ENCODE results near the gene DCAF16.

DCAF16 gene

GRCh38 chr4:17781300-17782287 is 29.0 kb downstream of the DCAF16 start, which contains the start of gene FAM184B:
Gene FAM184B, minus strand, starts transcription at chr4:17781621. Its CDS starts 322 bp downstream, at chr4:17781299.
- no peak for DNase-seq

DNA sequence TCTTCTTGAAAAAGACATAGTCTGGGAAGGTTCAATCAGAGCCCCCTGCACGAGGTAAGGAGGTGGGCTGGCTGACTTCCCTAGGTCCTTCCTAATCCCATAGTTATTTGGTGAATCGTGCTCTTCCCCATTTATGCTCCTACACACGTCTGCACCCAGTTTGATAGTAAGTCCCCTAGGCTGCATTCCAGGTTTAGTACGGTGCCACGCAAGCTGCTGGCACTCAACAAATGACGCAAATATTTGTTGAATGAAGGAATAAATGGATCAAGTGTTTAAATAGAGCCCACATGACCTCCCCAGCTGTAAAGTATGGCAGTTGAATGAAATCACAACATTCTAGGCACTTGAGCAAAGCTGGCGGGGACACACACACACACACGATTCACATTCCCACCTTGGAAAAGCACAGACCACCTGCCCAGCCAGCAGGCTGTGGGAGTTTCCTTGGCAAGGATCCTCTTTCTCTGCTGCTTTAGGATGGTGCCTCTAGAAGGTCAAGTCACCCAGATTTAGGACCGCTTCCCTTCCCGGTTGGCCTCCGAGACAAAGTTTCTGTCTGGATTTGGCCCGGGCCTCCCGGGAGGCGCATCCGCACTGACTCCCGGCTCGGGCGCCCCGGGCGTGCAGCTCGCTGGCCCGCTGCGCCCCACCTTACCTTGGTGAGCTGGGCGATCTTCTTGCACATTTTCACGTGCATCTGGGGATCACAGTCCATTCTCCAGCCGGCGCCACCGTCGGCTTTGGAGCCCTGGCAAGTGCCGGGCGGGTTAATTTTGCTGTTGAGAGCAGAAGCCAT is 29.9 kb downstream of the DCAF16 start:
- DNase-seq: no peak

GRCh38 chr4:17778431-17778830 is 32.1 kb downstream of the DCAF16 start:
- no peak for DNase-seq

- no peak for DNase-seq
Measured at GRCh38 chr4:17773135-17773698, 37.3 kb downstream of the DCAF16 start.

GRCh38 chr4:17771284-17771908 is 39.2 kb downstream of the DCAF16 start:
- no peak for DNase-seq

GRCh38 chr4:17770845-17771244 is 39.7 kb downstream of the DCAF16 start:
- no peak for DNase-seq

DNA sequence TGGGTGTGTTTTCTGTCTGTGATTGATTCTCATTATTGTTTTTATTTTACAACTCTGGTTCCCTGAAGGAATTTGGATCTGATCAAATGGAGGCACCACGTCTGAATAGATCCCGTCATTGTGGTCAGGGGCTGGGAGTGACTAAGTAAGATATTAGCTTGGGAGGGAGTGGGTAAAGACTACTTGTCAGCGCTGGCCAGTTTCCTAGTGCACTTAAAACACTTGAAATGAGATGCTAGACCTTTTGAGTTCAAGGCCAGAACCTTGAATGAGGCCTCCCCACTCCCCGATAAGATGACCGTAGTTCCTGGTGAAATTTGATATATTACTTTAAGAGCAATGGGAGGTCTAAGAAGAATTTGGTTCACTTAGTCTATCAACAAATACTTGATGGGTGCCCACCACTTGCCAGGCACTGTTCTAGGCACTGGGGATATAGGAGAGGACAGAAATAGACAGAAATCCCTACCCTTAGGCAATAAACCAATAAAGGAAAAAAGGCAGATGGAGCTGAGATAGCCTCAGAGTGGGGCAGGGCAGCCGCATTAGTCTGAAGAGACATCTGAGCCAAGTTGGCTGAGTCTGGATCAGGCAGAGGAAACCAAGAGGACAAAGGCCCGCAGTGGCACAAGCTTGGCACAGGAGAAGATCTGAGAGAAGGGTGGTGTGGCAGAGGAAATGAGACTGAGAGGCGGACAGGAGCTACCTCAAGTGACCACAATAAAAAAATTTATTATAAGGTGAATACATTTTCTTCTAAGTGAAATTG is 41.0 kb downstream of the DCAF16 start:
- no peak for DNase-seq

- DNase-seq: no peak
Measured at GRCh38 chr4:17766826-17767458, 43.6 kb downstream of the DCAF16 start.

DNA sequence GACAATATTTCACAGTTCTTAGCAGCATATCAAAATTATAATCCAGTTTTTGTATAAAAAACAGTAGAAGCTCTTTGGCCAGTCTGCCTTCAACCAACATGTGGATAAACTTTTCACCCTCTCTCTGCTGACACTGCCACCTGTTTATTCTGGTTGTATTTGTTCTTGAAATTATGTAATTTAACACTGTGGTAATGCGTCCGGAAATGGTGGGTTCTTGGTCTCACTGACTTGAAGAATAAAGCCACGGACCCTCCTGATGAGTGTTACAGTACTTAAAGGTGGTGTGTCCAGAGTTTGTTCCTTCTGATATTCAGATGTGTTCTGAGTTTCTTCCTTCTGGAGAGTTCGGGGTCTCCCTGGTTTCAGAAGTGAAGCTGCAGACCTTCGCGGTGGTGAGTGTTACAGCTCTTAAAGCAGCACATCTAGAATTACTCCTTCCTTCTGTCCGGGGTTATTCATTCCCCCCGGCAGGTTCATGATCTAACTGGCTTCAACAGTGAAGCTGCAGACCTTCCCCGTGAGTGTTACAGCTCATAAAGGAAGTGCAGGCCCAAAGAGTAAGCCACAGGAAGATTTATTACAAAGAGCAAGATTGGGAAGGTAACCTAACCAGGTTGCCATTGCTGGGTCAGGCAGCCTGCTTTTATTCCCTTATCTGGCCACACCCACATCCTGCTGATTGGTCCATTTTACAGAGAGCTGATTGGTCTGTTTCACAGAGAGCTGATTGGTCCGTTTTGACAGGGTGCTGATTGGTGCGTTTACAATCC is 44.9 kb downstream of the DCAF16 start:
- no peak for DNase-seq

GRCh38 chr4:17763931-17764330 is 46.6 kb downstream of the DCAF16 start:
- no peak for DNase-seq

DNA sequence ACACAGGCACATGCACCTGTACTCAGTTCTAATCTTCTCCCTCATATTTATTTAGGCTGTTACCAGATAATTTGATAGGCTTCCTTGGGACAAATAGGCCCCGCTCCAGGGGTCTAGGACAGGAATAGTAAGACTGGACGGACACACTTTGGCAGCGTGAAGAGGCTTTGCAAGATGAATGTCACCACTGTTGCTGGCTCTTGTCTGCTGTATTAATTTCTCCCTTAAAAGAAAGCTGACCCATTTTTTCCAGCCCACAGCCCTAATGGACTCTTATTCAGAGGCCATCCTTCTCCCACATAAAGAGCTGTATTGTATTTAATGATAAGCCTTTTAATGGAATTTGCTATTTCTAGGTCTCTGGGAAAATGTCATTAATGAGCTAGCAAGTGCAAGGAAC is 47.1 kb downstream of the DCAF16 start:
- no peak for DNase-seq

DNA sequence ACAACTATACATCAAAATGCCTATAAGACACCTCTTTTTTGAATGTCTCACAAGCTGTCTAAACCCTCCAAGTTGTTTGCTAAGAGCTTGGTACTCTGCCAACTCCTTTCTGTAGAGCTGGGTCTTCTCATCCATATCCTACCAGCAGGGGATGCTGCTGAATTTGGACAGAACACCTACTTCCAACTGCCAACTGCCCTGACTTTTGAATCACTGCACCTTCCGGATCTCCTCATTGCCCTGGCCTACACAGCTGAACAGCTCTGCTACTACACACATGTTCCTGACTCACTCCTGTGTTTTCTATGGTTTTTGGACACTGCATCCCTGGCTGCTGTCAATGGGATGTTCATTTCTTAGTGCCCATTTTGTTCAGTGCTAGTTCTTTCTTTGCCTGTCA is 47.8 kb downstream of the DCAF16 start:
- no peak for DNase-seq

DNA sequence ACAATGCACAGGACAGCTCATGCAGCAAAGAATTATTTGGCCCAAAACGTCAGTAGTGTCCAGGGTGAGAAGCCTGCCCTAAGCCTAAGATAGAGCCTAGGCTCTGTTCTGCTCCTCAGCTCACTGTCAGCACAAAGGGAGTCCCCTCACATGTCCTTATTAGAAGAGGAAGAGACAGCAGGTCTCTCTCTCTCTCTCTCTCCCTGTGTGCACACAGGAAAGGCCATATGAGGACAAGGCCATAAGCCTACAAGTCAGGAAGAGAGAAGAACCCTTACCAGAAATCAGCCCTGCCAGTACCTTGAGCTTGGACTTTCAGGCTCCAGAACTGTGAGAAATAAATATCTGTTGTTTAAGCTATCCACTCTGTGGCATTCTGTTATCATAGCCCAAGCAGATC is 49.5 kb downstream of the DCAF16 start:
- DNase-seq: no peak

DNA sequence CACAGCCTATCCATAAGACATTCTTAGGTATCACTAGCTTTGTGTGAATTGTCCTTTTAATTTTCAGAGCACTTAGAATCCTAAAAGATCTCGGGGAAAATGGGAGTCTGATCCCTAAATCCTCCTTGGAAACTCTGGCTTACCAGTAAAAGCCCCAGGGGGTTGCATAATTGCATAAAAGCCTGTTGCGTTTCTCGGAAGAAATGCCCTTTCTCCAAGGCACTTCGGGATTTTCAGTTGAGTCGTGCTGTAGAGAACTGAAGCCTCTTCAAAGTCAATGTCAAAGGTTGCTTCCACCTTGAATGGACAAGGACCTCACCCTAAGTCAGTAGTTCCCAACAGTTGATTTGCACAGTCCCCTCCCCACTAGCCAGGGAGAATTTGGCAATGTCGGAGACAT is 49.9 kb downstream of the DCAF16 start:
- DNase-seq: no peak

- DNase-seq: no peak
Measured at GRCh38 chr4:17758485-17758884, 52.1 kb downstream of the DCAF16 start.

DNA sequence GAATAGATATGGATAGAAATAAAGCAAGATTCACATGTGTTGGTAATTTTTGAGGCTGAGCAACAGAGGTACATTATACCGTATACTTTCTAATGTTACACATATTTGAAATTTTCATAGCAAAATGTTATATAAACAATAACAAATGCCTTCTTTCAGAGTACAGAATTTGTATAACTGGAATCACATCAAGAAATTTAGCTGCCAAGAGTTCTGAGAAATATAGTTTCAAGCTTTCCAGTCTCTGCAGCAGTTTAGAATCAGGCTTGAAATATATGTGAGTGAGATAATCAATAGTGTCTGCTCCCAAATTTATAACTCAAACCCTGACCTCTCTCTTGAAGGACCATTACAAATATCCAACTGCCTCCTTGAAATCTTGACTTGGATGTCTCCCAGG is 52.9 kb downstream of the DCAF16 start:
- no peak for DNase-seq

DNA sequence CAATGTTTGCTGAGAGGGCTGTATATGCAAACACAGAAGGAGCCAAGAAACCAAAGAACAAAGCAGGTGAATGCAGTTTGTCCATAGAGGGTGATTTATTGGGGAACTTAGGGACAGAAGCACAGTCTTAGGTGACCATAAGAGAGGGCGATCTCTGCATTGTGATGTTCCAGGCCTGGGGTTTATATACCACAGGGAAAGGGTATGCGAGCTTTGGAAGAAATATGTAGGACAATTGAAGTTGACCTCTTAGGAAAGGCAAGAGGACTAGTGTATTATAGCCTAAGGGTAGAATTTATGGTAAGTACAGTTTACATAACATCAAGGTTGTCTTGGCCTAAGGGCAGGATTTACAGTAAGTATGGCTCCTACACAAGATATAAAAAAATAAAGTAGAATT is 56.9 kb downstream of the DCAF16 start:
- DNase-seq: no peak
